Metanephros (tissue), 1 donor: ENCODE data around the gene ZNF665. TPM values are rescaled to one million over a fixed set of nuclear protein-coding genes. Genes with fewer than 3 reads are reported as not detected.

Experiments used
- total RNA-seq: library from RNA; depleted of rRNA; stranded (reverse); fragments of >200 nt; gene quantifications from one replicate; pipeline ENCODE4 v1.2.3, GENCODE V29; 2014

The ZNF665 gene
- 4.3 TPM for total RNA-seq

DNA sequence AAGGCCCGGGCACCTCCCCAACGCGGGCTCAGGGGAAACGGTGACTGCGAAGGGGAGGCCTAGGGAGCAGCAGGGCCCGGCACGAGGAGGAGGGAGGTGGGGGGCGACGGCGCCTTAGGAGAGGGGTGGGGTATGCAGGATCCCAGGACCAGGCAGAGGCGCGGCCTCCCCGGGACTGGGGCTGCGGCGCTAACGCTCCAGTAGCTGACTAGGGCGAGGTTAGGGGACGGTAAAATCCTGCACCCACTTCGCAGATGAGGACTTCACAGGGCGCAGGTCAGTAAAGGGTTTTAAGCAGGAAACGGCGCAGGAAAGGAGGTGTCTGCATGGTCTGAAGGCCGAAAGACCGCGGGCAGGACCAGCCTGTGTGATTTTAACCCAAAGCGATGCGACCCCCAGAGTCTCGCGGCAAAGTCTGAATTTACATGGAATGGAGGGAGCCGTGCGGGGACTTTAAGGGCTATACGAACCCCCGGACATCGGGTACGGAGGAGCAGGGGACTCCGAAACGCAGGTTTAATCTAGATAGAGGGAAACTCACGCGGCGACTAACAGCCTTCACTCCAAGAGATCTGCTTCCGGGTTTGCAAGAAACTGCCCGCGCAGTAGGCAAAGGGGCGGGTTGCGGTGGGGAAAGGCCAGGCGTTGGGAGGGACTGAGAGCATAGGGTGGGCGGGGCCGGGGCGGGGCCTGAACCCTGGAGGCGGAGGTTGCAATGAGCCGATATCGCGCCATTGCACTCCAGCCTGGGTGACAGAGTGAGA, at the start of gene ZNF665:
Gene ZNF665, minus strand, starts transcription at position 588 of the 764 bp plus-strand sequence. CDS start 10,460 bp downstream, outside the sequence.

DNA sequence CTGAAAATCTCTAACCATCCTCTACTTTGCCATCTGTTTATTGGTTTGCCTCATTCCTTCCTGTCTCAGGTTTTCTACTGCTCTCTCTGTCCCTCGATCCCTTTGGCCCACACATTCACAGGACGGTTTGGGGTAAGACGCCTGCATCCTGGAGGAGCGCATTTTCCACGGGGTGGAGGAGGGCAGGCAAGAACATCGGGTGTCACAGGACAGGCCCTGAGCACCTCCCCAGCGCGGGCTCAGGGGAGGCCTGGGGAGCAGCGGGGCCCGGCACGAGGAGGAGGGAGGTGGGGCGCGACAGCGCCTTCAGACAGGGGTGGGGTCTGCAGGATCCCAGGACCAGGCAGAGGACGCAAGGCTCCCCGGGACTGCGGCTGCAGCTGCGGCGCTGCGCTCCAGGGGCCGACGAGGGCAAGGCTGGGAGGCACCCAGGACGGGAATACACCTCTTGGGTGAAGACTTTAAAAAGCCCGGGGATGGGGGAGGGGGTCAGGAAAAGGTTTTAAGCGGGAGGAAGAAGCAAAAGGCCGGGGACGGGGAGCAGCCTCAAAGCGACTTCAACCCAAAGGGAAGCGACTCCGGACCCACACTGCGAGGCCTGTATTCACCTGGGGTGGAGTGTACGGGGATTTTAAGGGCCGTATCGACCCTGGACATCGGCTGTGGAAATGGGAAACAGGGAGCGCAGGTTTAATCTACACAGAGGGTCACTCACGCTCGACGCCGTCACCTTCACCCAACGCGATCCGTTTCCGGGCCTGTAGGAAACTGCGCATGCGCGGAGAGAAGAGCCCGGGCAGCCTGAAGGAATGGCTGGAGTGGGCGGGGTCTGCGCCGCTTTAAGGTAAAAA, 60.8 kb downstream of the ZNF665 start, which contains the start of gene ZNF415:
Gene ZNF415, minus strand, starts transcription at position 770 of the 851 bp plus-strand sequence. CDS start 10,234 bp downstream, outside the sequence.

Other genes with a start within 250 kb of the ZNF665 start
- 16.3 TPM for gene ZNF816, start 230.5 kb downstream of the ZNF665 start, total RNA-seq
- 0.12 TPM for gene ERVV-1, start 179.4 kb downstream of the ZNF665 start, total RNA-seq
- gene ERVV-2, start 148.6 kb downstream of the ZNF665 start, total RNA-seq = 0.06 TPM
- 62.4 TPM for gene ZNF160, start 89.9 kb downstream of the ZNF665 start, total RNA-seq
- 14.3 TPM for gene ZNF415, start 60.4 kb downstream of the ZNF665 start, total RNA-seq
- 14.8 TPM for gene ZNF347, start 34.3 kb downstream of the ZNF665 start, total RNA-seq
- gene ZNF677, start 61.5 kb upstream of the ZNF665 start, total RNA-seq = 33.0 TPM
- gene VN1R2, start 64.9 kb upstream of the ZNF665 start, total RNA-seq = not detected
- not detected for gene VN1R4, start 74.4 kb upstream of the ZNF665 start, total RNA-seq
- gene ZNF845, start 140.4 kb upstream of the ZNF665 start, total RNA-seq = 8.2 TPM
- gene ZNF525, start 172.3 kb upstream of the ZNF665 start, total RNA-seq = 14.8 TPM
- 13.7 TPM for gene ZNF765, start 201.8 kb upstream of the ZNF665 start, total RNA-seq
- 7.5 TPM for gene ZNF761, start 238.6 kb upstream of the ZNF665 start, total RNA-seq